Neuronal stem cell (in vitro differentiated cells): Measurements from ENCODE around the gene SURF2.

Source experiments
- DNase-seq: peaks from one replicate; pipeline ENCODE4 v3.0.0-alpha.2; 2013; ENCODE audit warnings: low spot score
- H2AFZ ChIP-seq: one replicate; pipeline ENCODE4 v1.6.1; 2013; ENCODE audit warnings: mild to moderate bottlenecking, low read length, inconsistent platforms
- H2AK5ac ChIP-seq: 2 replicates; pipeline ENCODE4 v1.6.1; 2013; ENCODE audit warnings: low read depth, mild to moderate bottlenecking, inconsistent platforms, low read length, moderate library complexity, mixed read lengths
- H2BK120ac ChIP-seq: 2 replicates; pipeline ENCODE4 v1.6.1; 2013; ENCODE audit warnings: low read depth, mild to moderate bottlenecking, inconsistent platforms, low read length, moderate library complexity, mixed read lengths
- H2BK12ac ChIP-seq: one replicate; pipeline ENCODE4 v1.6.1; 2013; ENCODE audit warnings: low read length, inconsistent platforms
- H2BK15ac ChIP-seq: 2 replicates; pipeline ENCODE4 v1.6.1; 2013; ENCODE audit warnings: mild to moderate bottlenecking, low read length, inconsistent platforms, mixed read lengths
- H2BK5ac ChIP-seq: one replicate; pipeline ENCODE4 v1.6.1; 2013; ENCODE audit warnings: inconsistent platforms, mild to moderate bottlenecking, low read length, moderate library complexity
- H3K14ac ChIP-seq: one replicate; pipeline ENCODE4 v1.6.1; 2013; ENCODE audit warnings: low read length, inconsistent platforms
- H3K18ac ChIP-seq: 2 replicates; pipeline ENCODE4 v1.6.1; 2013; ENCODE audit warnings: low read length, inconsistent platforms
- H3K23ac ChIP-seq: 2 replicates; pipeline ENCODE4 v1.6.1; 2013; ENCODE audit warnings: low read depth, mild to moderate bottlenecking, mixed read lengths, low read length, inconsistent platforms; ENCODE audit not compliant: poor library complexity
- H3K27ac ChIP-seq: replicated peaks from 3 replicates; pipeline ENCODE4 v1.5.1; 2013; ENCODE audit warnings: low read length, inconsistent platforms
- H3K27me3 ChIP-seq, 3 experiments: 2 replicates each; pipeline ENCODE4 v1.6.1; 2013; ENCODE audit warnings: low read length in 3 of 3, mild to moderate bottlenecking in 2 of 3, inconsistent platforms in 1 of 3, low read depth in 1 of 3, mixed read lengths in 1 of 3, moderate library complexity in 1 of 3; ENCODE audit not compliant: control insufficient read depth in 3 of 3, insufficient read depth in 3 of 3
- H3K36me3 ChIP-seq, 2 donors: replicated peaks in 1 of 2; 2 replicates each; pipeline ENCODE4 v1.6.1; 2013; ENCODE audit warnings: low read length in 2 of 2; ENCODE audit not compliant: control insufficient read depth in 2 of 2, insufficient read depth in 2 of 2
- H3K4ac ChIP-seq: 2 replicates; pipeline ENCODE4 v1.6.1; 2013; ENCODE audit warnings: inconsistent platforms, mild to moderate bottlenecking, low read length, moderate library complexity
- H3K4me1 ChIP-seq, 2 donors: 1 replicate in 1 of 2; 2 replicates in 1 of 2; pipeline ENCODE4 v1.6.1; 2013; ENCODE audit warnings: low read length in 2 of 2, low read depth in 1 of 2; ENCODE audit not compliant: control insufficient read depth in 2 of 2, insufficient read depth in 1 of 2
- H3K4me2 ChIP-seq: one replicate; pipeline ENCODE4 v1.6.1; 2013; ENCODE audit warnings: mild to moderate bottlenecking, low read length, inconsistent platforms; ENCODE audit not compliant: insufficient read depth, poor library complexity, severe bottlenecking
- H3K4me3 ChIP-seq, 2 donors: 2 replicates each; pipeline ENCODE4 v1.5.1; 2013; ENCODE audit warnings: low read length in 2 of 2, mild to moderate bottlenecking in 2 of 2, inconsistent platforms in 1 of 2, moderate library complexity in 1 of 2
- H3K79me1 ChIP-seq: one replicate; pipeline ENCODE4 v1.6.1; 2013; ENCODE audit warnings: low read depth, mild to moderate bottlenecking, inconsistent platforms, low read length, moderate library complexity
- H3K9ac ChIP-seq: one replicate; pipeline ENCODE4 v1.6.1; 2013; ENCODE audit warnings: mild to moderate bottlenecking, low read depth, low read length, inconsistent platforms; ENCODE audit not compliant: poor library complexity
- H3K9me3 ChIP-seq, 2 donors: replicated peaks in 1 of 2; 2 replicates each; pipeline versions ENCODE3 to v1.6.1; 2013; ENCODE audit warnings: low read length in 2 of 2, mild to moderate bottlenecking in 2 of 2, inconsistent platforms in 1 of 2, low read depth in 1 of 2, mixed read lengths in 1 of 2, moderate library complexity in 1 of 2; ENCODE audit not compliant: control insufficient read depth in 2 of 2, insufficient read depth in 1 of 2
- H4K8ac ChIP-seq: one replicate; pipeline ENCODE4 v1.6.1; 2013; ENCODE audit warnings: low read depth, mild to moderate bottlenecking, inconsistent platforms, low read length, moderate library complexity
- H4K91ac ChIP-seq: one replicate; pipeline ENCODE4 v1.6.1; 2013; ENCODE audit warnings: low read length, low read depth, mild to moderate bottlenecking, inconsistent platforms; ENCODE audit not compliant: poor library complexity
- WGBS, 2 donors: extraction: QIAGEN DNeasy Blood & Tissue Kit; methylation state at CpG; one replicate each; pipeline ENCODE4 v1.1.7; 2013; ENCODE audit warnings: missing lambda C conversion rate in 2 of 2, mixed read lengths in 1 of 2; ENCODE audit not compliant: insufficient read length in 2 of 2, insufficient replicate concordance in 1 of 2; ENCODE audit errors: extremely low coverage in 2 of 2; 5-methylcytosine and 5-hydroxymethylcytosine counted together

The SURF2 gene

GRCh38 chr9:133385452-133385851, 29.1 kb downstream of the SURF2 start:
- H2BK12ac ChIP-seq: peak overlapping the region; percentile 6
- peak overlapping the region; percentile 83 for H2AK5ac ChIP-seq
- H2BK15ac ChIP-seq: peak overlapping the region; percentile 55
- H2BK120ac ChIP-seq: no peak overlapping the region
- H3K27ac ChIP-seq: no peak overlapping the region
- no peak overlapping the region for H4K8ac ChIP-seq
- no peak overlapping the region for H2AFZ ChIP-seq
- DNase-seq: no peak
- no peak overlapping the region for H3K4me3 ChIP-seq
- WGBS, 2 donors: no CpG with 5 or more reads among the region's 14 CpGs
- no peak overlapping the region for H2BK5ac ChIP-seq
- H3K18ac ChIP-seq: peak overlapping the region; percentile 48
- peak overlapping the region; percentile 75 for H3K14ac ChIP-seq
- H3K9me3 ChIP-seq: peaks cover 0 to 9% of the 10 kb centered on the region in 2 donors
- no peak overlapping the region for H3K4me2 ChIP-seq
- H3K79me1 ChIP-seq: peaks cover 2% of the 10 kb centered on the region
- no peak overlapping the region for H3K4ac ChIP-seq
- H3K9ac ChIP-seq: peak overlapping the region; percentile 12
- peak overlapping the region; percentile 73 for H3K23ac ChIP-seq
- H3K36me3 ChIP-seq: peaks cover 0 to 2% of the 10 kb centered on the region in 2 donors
- H4K91ac ChIP-seq: no peak overlapping the region
- peaks cover 0 to 3% (median 0%) of the 10 kb centered on the region in 3 experiments for H3K27me3 ChIP-seq
- peaks cover 0 to 2% of the 10 kb centered on the region in 2 donors for H3K4me1 ChIP-seq

GRCh38 chr9:133386338-133386737, 30.0 kb downstream of the SURF2 start:
- H2BK5ac ChIP-seq: peak overlapping the region; percentile 66
- H3K79me1 ChIP-seq: peaks cover 2% of the 10 kb centered on the region
- H3K27me3 ChIP-seq: peaks cover 0 to 3% (median 0%) of the 10 kb centered on the region in 3 experiments
- H3K27ac ChIP-seq: no peak overlapping the region
- peaks cover 0 to 2% of the 10 kb centered on the region in 2 donors for H3K4me1 ChIP-seq
- H2BK120ac ChIP-seq: no peak overlapping the region
- H3K4ac ChIP-seq: no peak overlapping the region
- no peak overlapping the region for H3K4me2 ChIP-seq
- H3K9ac ChIP-seq: no peak overlapping the region
- no peak overlapping the region for H3K14ac ChIP-seq
- H3K9me3 ChIP-seq: peaks cover 4 to 13% of the 10 kb centered on the region in 2 donors
- H3K4me3 ChIP-seq: peak overlapping the region in 1 of 2 donors; percentile 25
- no peak overlapping the region for H4K8ac ChIP-seq
- no peak overlapping the region for H2AFZ ChIP-seq
- peak overlapping the region; percentile 27 for H3K18ac ChIP-seq
- peak overlapping the region; percentile 68 for H2AK5ac ChIP-seq
- peak overlapping the region; percentile 25 for H3K23ac ChIP-seq
- no CpG with 5 or more reads among the region's 13 CpGs for WGBS, 2 donors
- peaks cover 0 to 2% of the 10 kb centered on the region in 2 donors for H3K36me3 ChIP-seq
- H2BK15ac ChIP-seq: no peak overlapping the region
- H4K91ac ChIP-seq: no peak overlapping the region
- no peak overlapping the region for H2BK12ac ChIP-seq
- DNase-seq: no peak

GRCh38 chr9:133387680-133388079, 31.3 kb downstream of the SURF2 start:
- no peak for DNase-seq
- H3K79me1 ChIP-seq: peaks cover 2% of the 10 kb centered on the region
- H3K4me3 ChIP-seq: no peak overlapping the region
- WGBS, 2 donors: no CpG with 5 or more reads among the region's 9 CpGs
- H2AFZ ChIP-seq: no peak overlapping the region
- no peak overlapping the region for H2BK15ac ChIP-seq
- no peak overlapping the region for H3K4me2 ChIP-seq
- H2AK5ac ChIP-seq: no peak overlapping the region
- peaks cover 4 to 10% of the 10 kb centered on the region in 2 donors for H3K9me3 ChIP-seq
- no peak overlapping the region for H3K9ac ChIP-seq
- H3K4me1 ChIP-seq: peaks cover 0 to 2% of the 10 kb centered on the region in 2 donors
- peak overlapping the region; percentile 66 for H2BK5ac ChIP-seq
- H3K14ac ChIP-seq: no peak overlapping the region
- peaks cover 0 to under 1% of the 10 kb centered on the region in 2 donors for H3K36me3 ChIP-seq
- no peak overlapping the region for H4K91ac ChIP-seq
- no peak overlapping the region for H3K23ac ChIP-seq
- no peak overlapping the region for H3K18ac ChIP-seq
- no peak overlapping the region for H4K8ac ChIP-seq
- H3K27me3 ChIP-seq: no peaks in the 10 kb centered on the region
- no peak overlapping the region for H2BK120ac ChIP-seq
- H3K27ac ChIP-seq: no peak overlapping the region
- H2BK12ac ChIP-seq: no peak overlapping the region
- no peak overlapping the region for H3K4ac ChIP-seq

- H4K8ac ChIP-seq: no peak overlapping the region
- H3K27me3 ChIP-seq: no peaks in the 10 kb centered on the region
- H3K36me3 ChIP-seq: no peaks in the 10 kb centered on the region
- no peak overlapping the region for H3K14ac ChIP-seq
- no peak overlapping the region for H3K4ac ChIP-seq
- H3K23ac ChIP-seq: no peak overlapping the region
- no peak overlapping the region for H3K4me2 ChIP-seq
- H2AK5ac ChIP-seq: peak overlapping the region; percentile 37
- H2BK12ac ChIP-seq: peak overlapping the region; percentile 16
- no peak overlapping the region for H4K91ac ChIP-seq
- H3K18ac ChIP-seq: no peak overlapping the region
- peak overlapping the region; percentile 71 for H2BK5ac ChIP-seq
- peak overlapping the region; percentile 50 for H3K9ac ChIP-seq
- peaks cover 4 to 6% of the 10 kb centered on the region in 2 donors for H3K9me3 ChIP-seq
- peak overlapping the region; percentile 58 for H2BK15ac ChIP-seq
- no peak overlapping the region for H3K4me3 ChIP-seq
- DNase-seq: no peak
- H2BK120ac ChIP-seq: no peak overlapping the region
- WGBS, 2 donors: no CpG with 5 or more reads among the region's 12 CpGs
- H3K79me1 ChIP-seq: no peaks in the 10 kb centered on the region
- no peak overlapping the region for H3K27ac ChIP-seq
- H3K4me1 ChIP-seq: peaks cover 0 to 2% of the 10 kb centered on the region in 2 donors
- no peak overlapping the region for H2AFZ ChIP-seq
Observed at GRCh38 chr9:133389025-133389557, 32.7 kb downstream of the SURF2 start.
